HG03060 (cell line): Measurements from ENCODE around the gene CHD6.

ENCODE experiments used
- ATAC-seq: cut with Tn5 transposase; IDR thresholded peaks from one replicate; pipeline ENCODE4 v1.9.1; 2021; ENCODE audit warnings: low read depth, moderate number of reproducible peaks; ENCODE audit not compliant: unreplicated experiment

CHD6 gene

DNA sequence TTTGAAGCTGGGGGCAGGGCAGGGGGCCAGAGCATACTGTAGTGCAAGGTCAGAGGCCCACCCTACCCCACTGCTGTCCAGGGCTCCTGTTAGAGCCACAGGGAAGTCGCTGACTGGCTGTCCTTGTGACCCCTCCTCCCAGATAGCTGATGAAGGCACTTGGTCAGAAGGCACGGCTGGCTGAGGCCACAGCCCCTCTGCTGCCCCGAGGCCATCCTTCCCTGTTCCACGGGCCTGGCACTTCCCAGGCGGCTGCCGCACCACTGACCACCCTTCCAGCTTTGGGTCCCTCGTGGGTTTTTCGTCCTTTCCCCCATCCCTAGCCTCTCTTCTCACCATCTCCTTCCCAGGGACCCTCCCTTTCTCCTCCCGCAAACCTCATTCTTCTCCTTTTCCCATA, 242.3 kb downstream of the CHD6 start:
- no peak for ATAC-seq

DNA sequence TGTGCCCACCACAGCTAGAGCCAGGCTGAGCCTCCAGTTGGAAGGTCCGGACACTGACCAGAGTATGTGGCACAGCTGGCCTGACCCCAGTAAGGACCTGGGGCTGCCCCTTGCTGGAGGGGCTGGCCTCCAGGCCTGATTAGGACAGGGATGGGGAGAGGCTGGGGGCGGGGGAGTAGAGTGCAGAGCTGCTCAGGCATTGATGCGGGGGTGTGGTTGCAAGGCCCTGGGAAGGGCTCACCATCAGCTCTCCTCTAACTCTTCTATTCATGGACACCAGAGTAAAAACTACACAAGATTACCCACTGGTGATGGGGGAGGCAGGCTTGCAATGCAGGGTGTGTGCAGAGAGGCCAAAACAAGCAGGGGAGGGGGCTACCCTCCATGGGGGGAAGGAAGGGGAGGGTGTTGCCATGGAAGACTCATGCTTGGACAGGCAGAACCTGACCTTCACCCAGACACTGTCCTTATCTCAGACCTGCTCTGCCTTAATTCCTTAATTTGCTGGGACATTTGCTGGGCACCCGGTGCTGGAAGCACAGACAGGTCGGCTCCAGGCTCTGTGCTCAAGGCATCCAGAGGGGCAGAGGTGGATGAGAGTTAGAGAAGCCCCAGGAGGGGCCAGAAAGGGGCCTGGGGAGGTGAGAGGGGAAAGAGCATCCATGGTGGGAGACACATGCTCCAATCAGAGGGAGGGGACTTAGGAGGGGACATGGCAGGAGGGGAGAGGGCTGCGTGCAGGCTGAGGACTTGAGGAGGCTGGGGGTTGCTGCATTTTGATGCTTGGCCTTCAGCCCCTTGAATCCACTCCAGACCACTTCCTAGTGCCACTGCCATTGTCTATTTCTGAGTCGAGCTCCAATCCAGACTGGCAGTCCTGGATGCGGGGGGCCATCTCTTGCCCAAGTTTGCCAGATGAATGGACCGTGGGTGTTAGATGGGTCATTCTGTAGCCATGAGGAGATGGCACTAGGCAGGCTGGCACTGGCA, 244.0 kb downstream of the CHD6 start:
- ATAC-seq, result no peak

DNA sequence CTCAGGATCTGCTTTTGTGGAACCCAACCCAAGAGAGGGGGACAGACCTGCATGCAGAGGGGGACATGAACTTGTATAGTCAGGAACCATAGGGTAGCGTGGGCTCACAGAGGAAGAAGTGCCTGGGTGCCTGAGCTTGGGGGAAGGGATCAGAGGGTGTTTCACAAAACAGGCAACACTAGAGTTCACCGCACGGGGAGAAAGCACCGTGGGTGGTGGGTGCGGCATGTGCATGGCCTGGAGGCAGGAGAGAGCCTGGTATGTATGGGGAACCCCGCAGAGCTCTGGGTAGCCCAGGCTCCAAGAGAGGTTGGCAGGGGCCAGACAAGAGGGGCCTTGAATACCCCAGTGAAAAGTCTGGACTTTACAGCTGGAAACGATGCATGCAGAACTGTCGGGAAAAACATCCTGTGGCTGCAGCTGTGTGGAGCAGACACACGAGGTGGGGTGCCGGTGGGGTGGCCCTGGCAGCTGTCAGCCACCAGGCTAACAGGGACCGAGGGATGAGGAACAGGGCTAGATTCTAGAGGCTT, 244.9 kb downstream of the CHD6 start:
- ATAC-seq, result no peak

DNA sequence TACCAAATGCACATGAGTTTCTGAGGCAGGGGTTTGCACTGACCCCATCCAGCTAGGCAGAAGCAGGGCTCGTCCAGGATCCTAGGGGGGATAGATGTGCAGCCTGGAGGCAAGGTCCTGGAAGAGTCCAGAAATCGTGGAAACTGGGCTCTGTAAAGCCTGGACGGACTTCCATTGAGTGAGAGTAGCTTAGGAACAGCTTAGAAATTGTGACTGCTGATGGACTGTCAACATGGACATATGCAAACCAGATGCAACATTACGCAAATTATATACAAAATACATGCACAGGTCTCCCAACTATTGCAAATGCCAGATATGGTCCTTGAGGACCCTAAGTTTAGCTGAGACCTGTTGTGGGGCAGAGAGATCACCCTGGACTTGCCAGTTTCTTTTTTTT, 246.8 kb downstream of the CHD6 start:
- ATAC-seq, result no peak

DNA sequence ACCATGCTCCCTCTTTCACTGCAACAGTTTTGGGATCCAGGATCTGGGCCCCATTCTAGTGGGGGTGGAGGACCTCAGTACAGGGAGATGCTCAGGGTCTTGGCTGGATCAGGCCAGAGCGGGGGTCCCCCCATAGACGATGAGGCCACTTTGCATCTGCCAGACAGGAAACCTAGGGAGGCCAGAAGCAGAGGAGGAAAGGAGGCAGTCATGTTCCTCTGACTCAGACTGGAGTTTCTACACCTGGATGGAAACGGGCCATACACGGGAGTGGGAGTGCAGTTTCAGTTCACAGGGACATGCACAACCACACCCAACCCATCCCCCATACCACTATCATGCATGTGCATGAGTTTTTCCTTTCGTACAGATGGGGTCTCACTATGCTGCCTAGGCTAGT, 248.0 kb downstream of the CHD6 start:
- no peak for ATAC-seq

DNA sequence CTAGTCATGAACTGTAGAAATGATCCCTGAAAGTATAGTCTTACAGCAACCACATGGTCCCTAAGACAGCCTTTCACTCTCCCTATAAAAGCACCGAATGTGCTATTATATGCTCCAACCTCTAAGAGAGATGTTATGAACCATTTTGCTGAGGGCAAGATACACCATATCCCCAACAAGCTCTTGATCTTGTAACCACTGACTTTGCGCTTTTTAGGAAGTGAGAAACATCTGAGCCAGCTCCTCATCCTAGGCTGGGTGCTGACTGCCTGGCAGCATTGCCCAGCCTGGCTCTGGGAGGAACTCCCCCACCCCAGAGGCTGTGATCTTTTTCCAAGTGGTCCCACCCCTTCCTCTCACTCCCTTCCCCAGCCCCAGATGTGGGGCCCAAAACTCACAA, 248.5 kb downstream of the CHD6 start:
- no peak for ATAC-seq

DNA sequence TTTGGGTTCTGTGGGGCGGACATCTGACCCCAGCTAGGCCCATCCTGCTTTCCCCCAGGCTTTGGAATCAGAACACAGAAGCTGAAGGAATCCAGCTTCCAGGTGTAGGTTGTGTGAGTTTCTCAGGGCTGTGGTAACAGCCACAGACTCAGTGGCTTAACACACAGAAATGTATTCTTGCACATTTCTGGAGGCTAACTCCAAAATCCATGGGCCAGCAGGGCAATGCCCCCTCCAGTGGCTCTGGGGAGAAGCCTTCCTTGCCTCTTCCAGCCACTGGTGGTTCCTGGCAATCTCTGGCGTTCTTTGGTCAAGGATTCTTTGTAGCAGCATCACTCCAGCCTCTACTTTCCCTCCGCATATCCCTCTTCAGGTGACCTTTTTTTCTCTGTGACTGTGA, 250.2 kb downstream of the CHD6 start:
- no peak for ATAC-seq

DNA sequence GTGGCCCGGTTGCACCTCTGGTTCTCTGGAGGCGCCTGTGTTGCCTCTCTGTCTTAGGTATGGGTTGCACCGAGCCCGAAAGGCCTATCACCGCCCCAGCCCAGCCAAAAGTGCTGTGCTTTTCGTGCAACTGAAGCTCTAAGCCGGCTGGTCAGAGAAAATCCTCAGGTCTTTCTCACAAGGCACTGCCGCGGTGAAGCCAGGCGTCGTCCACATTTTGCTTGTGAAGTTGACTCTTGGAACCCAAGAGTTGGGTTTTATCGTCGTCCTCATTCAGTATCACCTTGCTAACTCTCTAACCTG, 250.8 kb downstream of the CHD6 start:
- no peak for ATAC-seq

DNA sequence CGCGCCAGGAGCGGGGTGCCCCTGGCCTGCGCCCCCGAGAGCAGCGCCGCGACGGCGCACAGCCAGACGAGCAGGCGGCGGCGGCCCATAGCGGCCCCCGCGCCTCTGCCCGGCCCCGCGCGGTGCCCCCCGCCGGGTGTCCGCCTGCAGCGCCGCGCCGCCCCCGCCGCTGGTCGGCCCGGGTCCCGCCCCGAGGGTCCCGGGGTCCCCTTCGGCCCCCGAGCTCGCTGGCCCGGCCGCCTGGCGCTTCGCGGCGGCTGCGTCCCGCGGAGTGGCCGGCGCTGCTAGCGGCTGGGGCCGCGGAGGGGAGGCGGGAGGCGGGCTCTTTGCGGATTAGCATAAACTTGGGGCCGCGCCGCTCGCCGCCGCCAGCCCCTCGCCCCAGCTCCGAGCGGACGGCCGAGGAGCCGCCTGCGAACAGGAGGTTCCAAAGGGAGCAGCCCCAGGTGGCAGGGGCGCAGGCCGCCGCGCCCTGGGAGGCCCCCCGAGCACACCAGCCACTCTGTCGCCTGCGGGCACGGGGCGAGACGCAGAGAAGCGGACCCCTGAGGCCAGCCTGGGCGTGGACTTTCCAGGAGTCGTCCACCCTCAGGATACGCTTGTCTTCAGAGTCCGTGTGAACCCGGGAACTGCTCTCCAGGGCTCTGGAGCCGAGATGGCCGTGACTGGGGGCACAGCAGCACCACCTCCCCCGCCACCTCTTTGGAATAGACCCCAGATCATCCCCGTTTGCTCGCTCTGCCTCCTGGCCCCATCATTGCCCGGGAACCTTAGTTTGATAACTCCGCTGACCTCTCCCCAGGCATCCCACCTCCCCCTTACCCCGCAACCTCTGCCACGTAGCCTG, 251.4 kb downstream of the CHD6 start, which contains the start of gene EMILIN3:
TSS of gene EMILIN3 (minus strand) at position 273 of the 847 bp plus-strand sequence. CDS start at position 89, 184 bp downstream.
- ATAC-seq, result no peak

DNA sequence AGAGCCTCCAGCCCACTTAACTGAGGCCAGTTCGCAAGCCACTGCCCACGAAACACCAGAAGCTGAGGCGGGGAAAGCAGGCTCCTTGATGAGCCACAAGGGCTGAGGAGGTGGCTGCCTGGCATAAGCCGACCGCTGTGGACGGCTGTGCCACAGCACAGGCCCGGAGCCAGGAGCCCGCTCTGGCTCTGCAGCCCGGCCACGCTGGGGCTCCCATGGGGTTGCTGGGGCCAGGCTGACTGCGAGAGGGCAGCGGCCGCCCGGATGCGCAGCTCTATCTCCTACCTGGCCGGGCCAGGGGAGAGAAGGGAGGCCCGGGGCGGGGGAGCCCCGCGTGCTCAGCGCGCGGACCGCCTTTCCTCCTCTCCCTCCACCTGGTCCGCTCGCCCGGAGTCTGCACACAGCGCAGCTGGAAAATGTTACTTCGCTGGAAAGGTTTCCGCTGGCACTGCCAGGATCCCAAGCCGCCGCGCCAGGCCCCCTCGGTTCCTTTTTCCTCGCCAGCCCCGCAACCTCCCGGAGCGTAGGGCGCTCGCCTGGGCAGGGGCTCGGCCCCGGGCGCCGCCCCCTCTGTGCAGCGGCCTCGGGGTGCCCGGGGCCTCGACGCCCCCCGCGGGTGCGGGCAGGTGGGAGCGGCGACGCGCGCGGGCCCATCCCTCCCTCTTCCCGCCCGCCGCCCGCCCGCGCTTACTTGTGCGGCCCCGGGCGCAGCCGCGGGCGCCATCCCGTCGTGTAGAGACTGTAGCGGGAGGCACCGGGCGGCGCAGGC, 252.2 kb downstream of the CHD6 start:
- ATAC-seq, result no peak

DNA sequence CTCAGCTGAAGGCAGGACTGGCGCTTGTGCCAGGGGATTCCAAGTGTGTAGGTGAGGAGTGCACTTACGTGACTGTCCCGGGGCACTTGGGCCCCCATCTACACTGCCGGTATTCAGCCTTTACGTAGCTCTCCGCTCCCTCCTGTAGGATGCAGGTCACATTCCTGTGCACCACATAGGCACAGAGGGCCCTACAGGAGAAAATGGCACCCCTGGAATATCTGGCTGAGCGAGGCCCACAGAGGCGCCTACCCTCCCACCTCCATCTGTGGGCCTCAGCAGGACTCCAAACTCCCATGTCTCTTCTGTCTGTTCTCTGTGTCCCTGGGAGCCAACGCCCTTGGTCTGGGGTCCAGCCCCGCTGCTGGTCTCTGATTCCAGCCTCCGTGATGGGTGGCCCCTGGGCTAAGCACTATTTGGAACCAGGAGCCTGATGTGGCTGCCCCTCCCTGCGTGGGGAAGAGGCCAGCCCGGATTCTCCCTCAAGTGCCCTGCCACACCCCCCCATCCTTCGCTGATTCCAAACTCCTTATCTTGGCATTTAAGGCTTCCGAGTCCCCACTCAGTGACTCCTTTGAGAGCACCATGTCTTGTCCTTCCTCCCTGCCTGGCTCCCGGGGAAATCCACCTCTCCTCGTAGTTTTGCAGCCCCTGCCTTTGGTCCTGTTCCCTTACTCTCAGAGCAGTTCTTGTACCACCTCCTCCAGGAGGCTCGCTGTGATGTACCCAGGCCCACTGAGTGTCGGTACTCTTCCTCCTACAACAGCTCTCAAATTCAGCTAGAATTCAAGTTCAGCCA, 253.0 kb downstream of the CHD6 start:
- ATAC-seq, result no peak

DNA sequence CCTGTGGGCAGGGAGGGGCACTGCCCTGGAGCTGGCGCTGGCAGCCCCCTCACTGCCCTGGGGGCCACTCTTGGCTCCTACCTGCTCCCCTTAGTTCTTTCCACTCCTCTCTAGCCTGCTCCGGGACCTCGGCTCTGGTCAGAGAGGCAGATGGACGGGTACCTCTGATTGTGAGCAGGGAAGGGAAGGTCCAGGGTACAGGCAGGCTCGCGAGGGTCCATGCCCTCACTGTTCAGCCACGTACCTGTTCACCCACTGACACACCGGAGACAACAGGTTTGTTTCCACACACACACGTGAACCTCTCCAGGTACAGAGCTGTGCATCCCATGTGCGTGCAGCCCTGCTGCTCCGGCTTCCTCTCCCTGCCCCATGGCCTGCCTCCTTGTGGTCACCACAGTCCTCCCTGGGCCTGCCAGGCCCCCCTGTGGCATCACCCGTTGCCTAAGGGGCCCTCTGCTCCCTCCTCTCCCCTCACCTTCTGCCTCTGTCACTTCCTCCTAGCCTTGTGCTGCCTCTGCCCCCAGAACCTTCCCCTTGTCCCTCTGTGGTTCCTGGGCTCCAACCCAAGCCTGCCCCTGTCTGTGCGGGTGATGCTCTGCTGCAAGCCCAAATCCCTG, 253.8 kb downstream of the CHD6 start:
- no peak for ATAC-seq

DNA sequence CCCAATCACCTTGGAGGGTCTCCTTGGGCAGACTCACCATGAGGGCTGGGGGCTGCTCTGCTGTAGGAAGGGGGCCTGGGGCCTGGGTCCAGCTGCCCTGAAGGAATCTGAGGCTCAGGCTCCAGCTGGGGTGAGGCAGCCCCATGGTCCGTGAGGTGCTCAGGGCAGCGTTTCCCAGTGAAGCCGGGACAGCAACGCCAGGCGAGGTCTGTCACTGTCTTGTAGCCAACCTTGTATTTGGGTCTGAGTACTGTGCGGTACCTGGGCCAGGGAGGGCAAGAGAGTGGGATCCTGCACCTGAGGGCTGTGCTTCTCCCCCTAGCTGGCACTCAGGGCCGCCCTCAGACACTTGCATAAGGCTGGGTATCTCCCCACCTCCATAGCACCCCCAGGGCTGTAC, 254.6 kb downstream of the CHD6 start:
- no peak for ATAC-seq

DNA sequence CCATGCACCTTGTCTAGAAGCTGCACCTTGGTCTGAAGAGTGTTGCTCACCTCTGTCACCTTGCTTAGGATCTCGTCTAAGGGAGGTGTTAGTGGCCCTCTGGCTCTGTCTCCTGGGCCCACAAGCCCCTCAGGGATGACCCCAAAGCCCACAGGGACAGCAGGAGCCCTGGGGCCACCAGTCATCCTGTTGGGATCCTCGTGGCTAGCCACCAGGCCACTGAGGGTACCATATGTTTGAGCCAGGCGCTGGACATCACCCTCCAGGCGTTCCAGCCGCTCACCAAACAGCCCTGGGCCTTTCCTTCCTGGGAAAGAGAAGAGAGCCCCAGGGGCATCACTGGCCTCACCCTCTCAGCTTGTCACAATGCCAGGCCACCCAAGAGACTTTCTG, 255.4 kb downstream of the CHD6 start:
- no peak for ATAC-seq

DNA sequence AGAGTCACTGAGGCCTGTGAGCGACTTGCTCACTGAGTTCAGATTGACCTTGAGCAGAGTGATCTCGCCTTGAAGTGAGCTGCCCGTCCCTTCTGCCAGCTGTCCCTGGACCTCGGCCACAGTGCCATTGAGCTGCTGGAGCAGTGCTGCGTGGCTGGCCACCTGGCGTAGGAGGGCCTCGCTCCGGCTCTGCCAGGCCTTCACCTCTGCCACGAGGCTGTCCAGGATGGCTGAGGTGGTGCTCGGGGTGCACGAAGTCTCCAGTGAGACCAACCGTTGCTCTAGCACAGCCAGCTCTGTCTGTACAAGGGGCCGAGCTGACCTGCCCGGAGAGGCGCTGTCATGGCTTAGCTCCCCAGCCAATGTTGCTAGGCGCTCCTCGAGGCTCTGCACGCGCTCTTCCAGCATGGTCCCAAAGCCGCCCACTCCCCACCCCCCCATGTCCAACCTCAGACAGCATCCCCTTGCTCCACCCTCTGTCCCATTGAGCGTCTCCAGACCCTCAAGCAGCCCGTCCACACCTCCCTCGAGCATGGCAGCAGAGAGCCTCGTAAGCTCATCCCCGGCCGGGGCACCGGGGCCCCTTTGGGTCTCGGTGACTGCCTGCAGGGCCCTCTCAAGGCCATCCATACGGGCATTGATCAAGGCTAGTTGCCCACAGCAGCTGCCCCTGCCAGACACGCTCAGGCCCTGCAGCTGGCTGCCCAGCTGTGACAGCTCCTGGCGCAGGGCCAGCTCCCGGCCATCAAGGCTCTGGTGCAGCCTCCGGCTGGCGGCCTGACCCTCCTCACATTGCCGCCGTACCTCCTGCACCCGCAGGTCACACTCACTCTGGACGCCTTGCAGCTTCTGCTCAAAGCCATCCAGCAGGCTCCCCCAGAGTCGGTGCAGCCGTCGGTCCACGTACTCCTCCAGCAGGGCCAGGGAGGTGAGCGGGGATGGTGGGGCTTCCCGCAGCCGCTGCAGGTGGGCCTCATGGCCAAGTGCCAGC, 256.1 kb downstream of the CHD6 start:
- no peak for ATAC-seq

DNA sequence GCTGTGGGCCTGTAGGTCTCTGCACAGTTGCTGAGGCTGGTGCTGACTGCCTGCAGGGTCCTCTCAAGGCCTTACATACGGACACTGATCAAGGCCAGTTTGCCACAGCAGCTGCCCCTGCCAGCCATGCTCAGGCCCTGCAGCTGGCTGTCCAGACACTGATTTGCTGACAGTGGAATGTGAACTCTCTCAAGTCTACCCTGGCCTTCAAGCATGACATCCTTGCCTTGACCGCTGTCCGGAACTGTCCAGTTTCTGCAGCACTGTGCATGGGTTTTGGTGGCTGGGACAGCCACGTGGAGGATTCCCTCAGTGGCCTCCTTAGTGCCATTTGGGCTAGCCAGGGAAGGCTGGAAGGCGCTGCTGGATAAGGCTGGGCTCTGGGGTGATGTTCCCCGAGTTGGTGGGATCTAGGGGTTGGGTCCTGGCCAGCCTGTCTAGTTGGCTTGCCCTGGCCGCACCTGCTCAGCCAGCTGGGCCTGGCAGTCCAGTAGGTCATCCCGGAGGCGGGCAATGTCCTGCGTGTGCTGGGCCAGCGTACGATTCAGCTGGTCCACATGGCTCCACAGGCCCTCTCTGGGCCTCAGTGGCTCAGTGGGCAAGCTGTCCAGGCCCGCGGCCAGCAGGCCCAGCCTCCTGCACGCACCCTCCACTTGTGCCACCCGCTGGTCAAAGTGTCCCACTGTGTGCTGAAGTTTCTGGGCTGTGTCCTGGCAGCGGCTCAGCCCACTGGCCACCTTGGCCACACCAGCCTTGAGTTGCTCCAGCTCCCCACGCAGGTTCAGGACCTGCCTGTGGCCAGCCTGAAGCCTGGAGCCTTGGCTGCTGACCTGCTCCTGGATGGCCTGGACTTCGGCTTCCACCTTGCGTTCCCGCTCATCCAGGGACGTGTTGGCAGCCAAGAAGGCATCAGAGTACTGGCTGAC, 257.1 kb downstream of the CHD6 start:
- ATAC-seq, result no peak

DNA sequence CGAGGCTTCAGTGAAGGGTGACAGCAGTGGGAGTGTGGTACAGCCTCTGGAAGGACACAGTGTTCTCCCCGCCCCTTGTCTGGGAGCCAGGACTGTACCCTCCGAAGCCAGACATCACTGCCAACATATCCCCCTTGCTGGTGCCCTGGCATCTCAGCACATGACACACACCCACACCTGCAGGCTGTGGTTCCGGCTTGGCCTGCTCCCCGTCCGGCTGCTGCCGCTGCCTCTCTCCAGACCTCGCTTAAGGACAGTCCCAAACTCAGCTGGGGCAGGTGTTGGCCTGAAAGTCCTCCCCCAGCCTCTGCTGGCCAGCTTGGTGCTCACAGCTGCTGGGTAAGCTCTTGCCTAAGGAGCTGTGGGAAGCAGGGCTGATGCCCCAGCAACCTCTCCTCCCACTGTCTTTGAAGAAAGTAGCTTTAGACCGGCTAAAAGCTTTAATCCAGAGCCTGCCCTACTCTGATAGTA, 258.6 kb downstream of the CHD6 start:
- ATAC-seq, result no peak
